ENCODE data around the gene ZNF691.

ZNF691 gene

GRCh38 chr1:42846257-42847110 lies at the start of gene ZNF691:
TSS of gene ZNF691 (plus strand) at chr1:42846613. CDS start at chr1:42849659, 3,046 bp downstream.
- DNase-seq (ENCODE audit: low read depth, low spot score): peak; percentile 99
- peak within 1 kb of the TSS; percentile 83 for H3K9ac ChIP-seq (ENCODE audit: insufficient read length, low read depth)
- H3K27me3 ChIP-seq (ENCODE audit: insufficient read depth, insufficient read length): no peaks in the 10 kb centered on the region
- H3K36me3 ChIP-seq (ENCODE audit: insufficient read depth, insufficient read length, low read length): peaks cover 46% of the 10 kb centered on the region
- H3K4me3 ChIP-seq (ENCODE audit: insufficient read length, low read depth): peak within 1 kb of the TSS; percentile 64
- no peak for TF ChIP-seq YY1 (IDR thresholded peaks at IDR 0.05; ENCODE audit: insufficient read depth, insufficient read length)
- TF ChIP-seq ZNF274 (IDR thresholded peaks at IDR 0.05; ENCODE audit: low read depth, low read length): no peak
- no peak for TF ChIP-seq SUZ12 (IDR thresholded peaks at IDR 0.05; ENCODE audit: extremely low read depth, insufficient read depth, insufficient read length)
- peaks cover 5% of the 10 kb centered on the region for H3K4me1 ChIP-seq (ENCODE audit: insufficient read depth, insufficient read length)
- peaks cover 8% of the 10 kb centered on the region; the same call in 1 of the 2 replicates for H3K9me3 ChIP-seq (ENCODE audit: insufficient read depth, low read length)

- TF ChIP-seq ZNF274 (IDR thresholded peaks at IDR 0.05; ENCODE audit: low read depth, low read length): no peak
- no peak for TF ChIP-seq YY1 (IDR thresholded peaks at IDR 0.05; ENCODE audit: insufficient read depth, insufficient read length)
- TF ChIP-seq SUZ12 (IDR thresholded peaks at IDR 0.05; ENCODE audit: extremely low read depth, insufficient read depth, insufficient read length): no peak
- H3K4me3 ChIP-seq (ENCODE audit: insufficient read length, low read depth): no peak overlapping the region
- H3K36me3 ChIP-seq (ENCODE audit: insufficient read depth, insufficient read length, low read length): no peaks in the 10 kb centered on the region
- no peaks in the 10 kb centered on the region for H3K4me1 ChIP-seq (ENCODE audit: insufficient read depth, insufficient read length)
- no peak overlapping the region for H3K9ac ChIP-seq (ENCODE audit: insufficient read length, low read depth)
- no peaks in the 10 kb centered on the region for H3K27me3 ChIP-seq (ENCODE audit: insufficient read depth, insufficient read length)
- no peaks in the 10 kb centered on the region for H3K9me3 ChIP-seq (ENCODE audit: insufficient read depth, low read length)
- DNase-seq (ENCODE audit: low read depth, low spot score): no peak
These were observed 49.0 kb upstream of the ZNF691 start for GRCh38 chr1:42797414-42797813.

- no peak for DNase-seq (ENCODE audit: low read depth, low spot score)
These were observed 48.4 kb upstream of the ZNF691 start for GRCh38 chr1:42797979-42798378.

GRCh38 chr1:42801832-42802473 lies 44.5 kb upstream of the ZNF691 start:
- TF ChIP-seq ZNF274 (IDR thresholded peaks at IDR 0.05; ENCODE audit: low read depth, low read length) (no peak), SUZ12 (IDR thresholded peaks at IDR 0.05; ENCODE audit: extremely low read depth, insufficient read depth, insufficient read length) (no peak), YY1 (IDR thresholded peaks at IDR 0.05; ENCODE audit: insufficient read depth, insufficient read length) (no peak)
- DNase-seq (ENCODE audit: low read depth, low spot score): no peak
- Histone ChIP-seq H3K9ac (ENCODE audit: insufficient read length, low read depth) (no peak overlapping the region), H3K27me3 (ENCODE audit: insufficient read depth, insufficient read length) (no peaks in the 10 kb centered on the region), H3K4me1 (ENCODE audit: insufficient read depth, insufficient read length) (no peaks in the 10 kb centered on the region), H3K36me3 (ENCODE audit: insufficient read depth, insufficient read length, low read length) (peaks cover 15% of the 10 kb centered on the region), H3K9me3 (ENCODE audit: insufficient read depth, low read length) (peaks cover 20% of the 10 kb centered on the region; the same call in 1 of the 2 replicates), H3K4me3 (ENCODE audit: insufficient read length, low read depth) (no peak overlapping the region)

More at GRCh38 chr1:42797979-42798378, 48.4 kb upstream of the ZNF691 start:
- Histone ChIP-seq H3K36me3 (ENCODE audit: insufficient read depth, insufficient read length, low read length) (no peaks in the 10 kb centered on the region), H3K27me3 (ENCODE audit: insufficient read depth, insufficient read length) (no peaks in the 10 kb centered on the region), H3K9ac (ENCODE audit: insufficient read length, low read depth) (no peak overlapping the region), H3K9me3 (ENCODE audit: insufficient read depth, low read length) (no peaks in the 10 kb centered on the region), H3K4me1 (ENCODE audit: insufficient read depth, insufficient read length) (no peaks in the 10 kb centered on the region), H3K4me3 (ENCODE audit: insufficient read length, low read depth) (no peak overlapping the region)
- TF ChIP-seq SUZ12 (IDR thresholded peaks at IDR 0.05; ENCODE audit: extremely low read depth, insufficient read depth, insufficient read length) (no peak), YY1 (IDR thresholded peaks at IDR 0.05; ENCODE audit: insufficient read depth, insufficient read length) (no peak), ZNF274 (IDR thresholded peaks at IDR 0.05; ENCODE audit: low read depth, low read length) (no peak)

- no peak overlapping the region for H3K9ac ChIP-seq (ENCODE audit: insufficient read length, low read depth)
- peaks cover 20% of the 10 kb centered on the region; the same call in 1 of the 2 replicates for H3K9me3 ChIP-seq (ENCODE audit: insufficient read depth, low read length)
- H3K36me3 ChIP-seq (ENCODE audit: insufficient read depth, insufficient read length, low read length): peaks cover 15% of the 10 kb centered on the region
- TF ChIP-seq YY1 (IDR thresholded peaks at IDR 0.05; ENCODE audit: insufficient read depth, insufficient read length) (no peak), SUZ12 (IDR thresholded peaks at IDR 0.05; ENCODE audit: extremely low read depth, insufficient read depth, insufficient read length) (no peak), ZNF274 (IDR thresholded peaks at IDR 0.05; ENCODE audit: low read depth, low read length) (no peak)
- H3K4me1 ChIP-seq (ENCODE audit: insufficient read depth, insufficient read length): no peaks in the 10 kb centered on the region
- DNase-seq (ENCODE audit: low read depth, low spot score): no peak
- no peaks in the 10 kb centered on the region for H3K27me3 ChIP-seq (ENCODE audit: insufficient read depth, insufficient read length)
- no peak overlapping the region for H3K4me3 ChIP-seq (ENCODE audit: insufficient read length, low read depth)
These were observed 40.2 kb upstream of the ZNF691 start for GRCh38 chr1:42806171-42806570.

GRCh38 chr1:42806593-42806992 lies 39.8 kb upstream of the ZNF691 start:
- Histone ChIP-seq H3K9me3 (ENCODE audit: insufficient read depth, low read length) (peaks cover 20% of the 10 kb centered on the region; the same call in 1 of the 2 replicates), H3K4me1 (ENCODE audit: insufficient read depth, insufficient read length) (no peaks in the 10 kb centered on the region), H3K4me3 (ENCODE audit: insufficient read length, low read depth) (no peak overlapping the region), H3K27me3 (ENCODE audit: insufficient read depth, insufficient read length) (no peaks in the 10 kb centered on the region), H3K36me3 (ENCODE audit: insufficient read depth, insufficient read length, low read length) (peaks cover 17% of the 10 kb centered on the region), H3K9ac (ENCODE audit: insufficient read length, low read depth) (no peak overlapping the region)
- TF ChIP-seq YY1 (IDR thresholded peaks at IDR 0.05; ENCODE audit: insufficient read depth, insufficient read length) (no peak), SUZ12 (IDR thresholded peaks at IDR 0.05; ENCODE audit: extremely low read depth, insufficient read depth, insufficient read length) (no peak)
- no peak for DNase-seq (ENCODE audit: low read depth, low spot score)

Measured in NT2/D1 (cell line).